ENCODE data around the gene STK4. TPM values are rescaled to one million over a fixed set of nuclear protein-coding genes. Genes with fewer than 3 reads are reported as not detected.

The STK4 gene
- total RNA-seq, 1 experiment from 2014 or later, result 74.7 TPM

DNA sequence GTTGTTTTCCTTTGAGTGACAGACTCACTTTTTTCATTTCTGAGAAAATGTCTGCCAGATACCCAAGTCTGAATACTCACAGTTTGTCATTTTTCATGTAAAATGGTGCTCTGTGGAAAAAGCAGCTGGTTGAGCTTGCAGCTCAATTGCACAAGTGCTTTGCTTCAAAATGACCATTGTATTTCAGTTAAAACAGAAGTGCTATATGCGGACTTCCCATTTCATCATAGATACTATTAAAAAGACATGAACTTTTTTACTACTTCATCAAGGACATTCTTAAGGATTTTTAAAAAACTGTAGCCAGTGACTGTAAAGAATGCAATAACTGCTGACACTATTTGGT, 73.1 kb downstream of the STK4 start:
- intact Hi-C loops (cut with micrococcal nuclease; ENCODE audit: unreplicated experiment), result no loop called here
- H3K4me3 ChIP-seq (ENCODE audit: low read depth, low read length), result no peak overlapping the region
- no peak overlapping the region for H3K27ac Mint-ChIP-seq (ENCODE audit: unreplicated experiment)
- H3K4me1 Mint-ChIP-seq (ENCODE audit: low read depth, unreplicated experiment), result peaks cover 28% of the 10 kb centered on the region
- H3K36me3 Mint-ChIP-seq (ENCODE audit: insufficient read depth, unreplicated experiment), result peaks cover 11% of the 10 kb centered on the region
- TF ChIP-seq, protein P1, sequence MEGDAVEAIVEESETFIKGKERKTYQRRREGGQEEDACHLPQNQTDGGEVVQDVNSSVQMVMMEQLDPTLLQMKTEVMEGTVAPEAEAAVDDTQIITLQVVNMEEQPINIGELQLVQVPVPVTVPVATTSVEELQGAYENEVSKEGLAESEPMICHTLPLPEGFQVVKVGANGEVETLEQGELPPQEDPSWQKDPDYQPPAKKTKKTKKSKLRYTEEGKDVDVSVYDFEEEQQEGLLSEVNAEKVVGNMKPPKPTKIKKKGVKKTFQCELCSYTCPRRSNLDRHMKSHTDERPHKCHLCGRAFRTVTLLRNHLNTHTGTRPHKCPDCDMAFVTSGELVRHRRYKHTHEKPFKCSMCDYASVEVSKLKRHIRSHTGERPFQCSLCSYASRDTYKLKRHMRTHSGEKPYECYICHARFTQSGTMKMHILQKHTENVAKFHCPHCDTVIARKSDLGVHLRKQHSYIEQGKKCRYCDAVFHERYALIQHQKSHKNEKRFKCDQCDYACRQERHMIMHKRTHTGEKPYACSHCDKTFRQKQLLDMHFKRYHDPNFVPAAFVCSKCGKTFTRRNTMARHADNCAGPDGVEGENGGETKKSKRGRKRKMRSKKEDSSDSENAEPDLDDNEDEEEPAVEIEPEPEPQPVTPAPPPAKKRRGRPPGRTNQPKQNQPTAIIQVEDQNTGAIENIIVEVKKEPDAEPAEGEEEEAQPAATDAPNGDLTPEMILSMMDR (IDR thresholded peaks at IDR 0.05; ENCODE audit: insufficient read depth in 1 of 2, low read depth in 1 of 2, low read length in 1 of 2, severe bottlenecking in 1 of 2, unreplicated experiment in 1 of 2), result no peak
- H3K4me3 Mint-ChIP-seq (ENCODE audit: unreplicated experiment), result no peak overlapping the region
- no peaks in the 10 kb centered on the region for H3K9me3 ChIP-seq
- ChIA-PET CTCF (interaction anchor here (0.7 to 1.1 kb wide), 5 partner anchors 27 to 254 kb away, joined by 3 to 7 read pairs (median 4); no protein-coding TSS in a partner anchor), POLR2A (no interaction called here)
- H3K27me3 ChIP-seq (replicated peaks; ENCODE audit: control insufficient read depth, insufficient read depth, low read length), result no peaks in the 10 kb centered on the region
- H3K36me3 ChIP-seq (ENCODE audit: control insufficient read depth, insufficient read depth, low read length), result no peaks in the 10 kb centered on the region
- H3K27me3 Mint-ChIP-seq (ENCODE audit: insufficient read depth, unreplicated experiment), result no peaks in the 10 kb centered on the region
- H3K4me1 ChIP-seq, result peaks cover 9% of the 10 kb centered on the region; the same call in 1 of the 2 replicates
- no peaks in the 10 kb centered on the region for H3K9me3 Mint-ChIP-seq (ENCODE audit: unreplicated experiment)
- no peak for DNase-seq
- BruUV-seq (replicated peaks), result no TSS peak

DNA sequence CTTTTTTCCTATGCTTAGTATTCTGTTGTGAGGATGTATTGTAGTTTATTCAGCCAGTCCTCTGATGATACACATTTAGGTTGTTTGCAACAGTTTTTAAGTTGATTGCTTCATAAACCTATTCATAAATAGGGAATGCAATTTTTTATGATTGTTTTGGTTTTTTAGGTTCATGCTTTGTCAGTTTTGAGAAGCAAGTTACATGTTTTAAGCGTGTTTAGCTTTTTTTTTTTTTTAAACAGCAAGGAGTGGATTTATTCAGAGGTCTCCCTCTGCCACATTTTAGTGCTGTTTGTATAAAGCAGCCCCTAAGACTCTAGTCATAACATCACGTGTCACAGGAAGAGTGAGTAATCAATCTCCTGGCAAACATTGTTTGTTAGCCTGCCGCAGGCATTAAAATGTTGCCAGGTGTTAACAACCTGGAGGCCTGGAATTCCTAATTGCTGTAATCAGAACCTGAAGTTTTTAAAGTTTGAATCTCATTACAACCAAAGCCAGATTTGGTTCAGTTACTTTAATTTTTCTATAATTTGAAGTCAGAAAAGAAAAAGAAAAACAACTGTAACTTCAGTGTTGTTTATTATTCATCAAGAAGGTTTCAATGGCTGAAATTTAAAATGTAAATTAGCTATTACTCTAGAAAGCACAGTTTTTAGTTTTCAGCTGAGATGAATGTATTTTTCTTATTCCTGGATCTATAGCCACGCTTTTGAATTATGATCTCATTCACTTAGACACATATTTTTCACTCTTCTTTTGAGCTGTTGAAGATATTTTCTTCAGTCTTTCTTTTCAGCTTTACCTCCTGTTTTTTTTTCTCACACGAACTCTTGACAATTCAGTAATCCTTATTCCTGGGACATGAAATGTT, 75.4 kb downstream of the STK4 start:
- Histone ChIP-seq H3K36me3 (ENCODE audit: control insufficient read depth, insufficient read depth, low read length) (no peaks in the 10 kb centered on the region), H3K4me1 (peaks cover 4% of the 10 kb centered on the region; the same call in 1 of the 2 replicates), H3K27me3 (replicated peaks; ENCODE audit: control insufficient read depth, insufficient read depth, low read length) (no peaks in the 10 kb centered on the region), H3K9me3 (no peaks in the 10 kb centered on the region), H3K4me3 (ENCODE audit: low read depth, low read length) (no peak overlapping the region)
- intact Hi-C loops (cut with micrococcal nuclease; ENCODE audit: unreplicated experiment), result loop anchor here (5.0 kb wide), 1 partner anchor 186 kb away; no protein-coding TSS in a partner anchor
- TF ChIP-seq, protein P1 (IDR thresholded peaks at IDR 0.05; ENCODE audit: insufficient read depth in 1 of 2, low read depth in 1 of 2, low read length in 1 of 2, severe bottlenecking in 1 of 2, unreplicated experiment in 1 of 2), result no peak
- Mint-ChIP-seq H3K27ac (ENCODE audit: unreplicated experiment) (peak overlapping the region; percentile 56), H3K27me3 (ENCODE audit: insufficient read depth, unreplicated experiment) (no peaks in the 10 kb centered on the region), H3K4me3 (ENCODE audit: unreplicated experiment) (no peak overlapping the region), H3K36me3 (ENCODE audit: insufficient read depth, unreplicated experiment) (peaks cover 11% of the 10 kb centered on the region), H3K4me1 (ENCODE audit: low read depth, unreplicated experiment) (peaks cover 16% of the 10 kb centered on the region), H3K9me3 (ENCODE audit: unreplicated experiment) (no peaks in the 10 kb centered on the region)
- no TSS peak for BruUV-seq (replicated peaks)
- POLR2A ChIA-PET, result no interaction called here
- CTCF ChIA-PET, result interaction anchor here (0.5 to 3.9 kb wide), 6 partner anchors 23 to 70 kb away, joined by 3 to 203 read pairs (median 4); no protein-coding TSS in a partner anchor
- no peak for DNase-seq

DNA sequence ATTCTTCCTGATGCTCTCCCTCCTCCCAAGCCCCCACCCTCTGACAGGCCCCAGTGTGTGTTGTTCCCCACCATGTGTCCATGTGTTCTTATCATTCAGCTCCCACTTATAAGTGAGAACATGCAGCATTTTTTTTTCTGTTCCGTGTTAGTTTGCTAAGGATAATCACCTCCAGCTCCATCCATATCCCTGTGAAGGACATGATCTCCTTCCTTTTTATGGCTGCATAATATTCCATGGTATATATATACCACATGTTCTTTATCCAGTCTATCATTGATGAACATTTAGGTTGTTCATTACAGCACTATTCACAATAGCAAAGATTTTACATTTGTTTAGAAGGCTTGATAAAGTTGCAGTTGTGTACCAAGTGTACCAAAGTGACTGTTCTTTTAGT, 76.7 kb downstream of the STK4 start:
- BruUV-seq (replicated peaks), result no TSS peak
- Histone ChIP-seq H3K27me3 (replicated peaks; ENCODE audit: control insufficient read depth, insufficient read depth, low read length) (no peaks in the 10 kb centered on the region), H3K4me1 (peaks cover 4% of the 10 kb centered on the region; the same call in 1 of the 2 replicates), H3K4me3 (ENCODE audit: low read depth, low read length) (no peak overlapping the region), H3K9me3 (no peaks in the 10 kb centered on the region), H3K36me3 (ENCODE audit: control insufficient read depth, insufficient read depth, low read length) (no peaks in the 10 kb centered on the region)
- intact Hi-C loops (cut with micrococcal nuclease; ENCODE audit: unreplicated experiment), result loop anchor here (5.0 kb wide), 1 partner anchor 184 kb away; no protein-coding TSS in a partner anchor
- TF ChIP-seq, protein P1 (IDR thresholded peaks at IDR 0.05; ENCODE audit: insufficient read depth in 1 of 2, low read depth in 1 of 2, low read length in 1 of 2, severe bottlenecking in 1 of 2, unreplicated experiment in 1 of 2), result no peak
- POLR2A ChIA-PET, result no interaction called here
- H3K36me3 Mint-ChIP-seq (ENCODE audit: insufficient read depth, unreplicated experiment), result peaks cover 11% of the 10 kb centered on the region
- no peak overlapping the region for H3K4me3 Mint-ChIP-seq (ENCODE audit: unreplicated experiment)
- CTCF ChIA-PET, result interaction anchor here (0.8 to 3.9 kb wide), 13 partner anchors 8 to 248 kb away, joined by 3 to 203 read pairs (median 16); no protein-coding TSS in a partner anchor
- H3K9me3 Mint-ChIP-seq (ENCODE audit: unreplicated experiment), result no peaks in the 10 kb centered on the region
- DNase-seq, result no peak
- no peak overlapping the region for H3K27ac Mint-ChIP-seq (ENCODE audit: unreplicated experiment)
- no peaks in the 10 kb centered on the region for H3K27me3 Mint-ChIP-seq (ENCODE audit: insufficient read depth, unreplicated experiment)
- H3K4me1 Mint-ChIP-seq (ENCODE audit: low read depth, unreplicated experiment), result peaks cover 13% of the 10 kb centered on the region
